Loucy (cell line): Measurements from ENCODE around the gene DUSP16.

Experiments
- H2AFZ ChIP-seq: fragments of 200-600 bp; sonication (generic); 2 replicates; pipeline ENCODE4 v1.6.0; 2016; ENCODE audit warnings: antibody characterized with exemption, mild to moderate bottlenecking, low read length, moderate library complexity
- H3F3A ChIP-seq: fragments of 200-600 bp; 2 replicates; pipeline ENCODE4 v1.6.0; 2016; ENCODE audit warnings: antibody characterized with exemption, low read depth, mild to moderate bottlenecking
- H3K27me3 ChIP-seq: fragments of 200-600 bp; sonication (generic); 2 replicates; pipeline ENCODE4 v1.6.1; 2014; ENCODE audit warnings: low read length, mild to moderate bottlenecking; ENCODE audit not compliant: insufficient read depth, poor library complexity, severe bottlenecking
- H3K36me3 ChIP-seq: fragments of 200-600 bp; sonication (generic); 2 replicates; pipeline ENCODE4 v1.6.1; 2016; ENCODE audit warnings: low read length; ENCODE audit not compliant: insufficient read depth
- H3K4me1 ChIP-seq: fragments of 200-600 bp; sonication (generic); 2 replicates; pipeline ENCODE4 v1.5.1; 2014; ENCODE audit warnings: low read length, mild to moderate bottlenecking; ENCODE audit not compliant: insufficient read depth, poor library complexity, severe bottlenecking
- H3K4me2 ChIP-seq: fragments of 200-600 bp; sonication (generic); 2 replicates; pipeline ENCODE4 v1.6.0; 2014; ENCODE audit warnings: antibody characterized with exemption, low read length, low read depth, mild to moderate bottlenecking; ENCODE audit not compliant: poor library complexity, severe bottlenecking
- H3K4me3 ChIP-seq: fragments of 200-600 bp; sonication (generic); 2 replicates; pipeline ENCODE4 v1.5.1; 2014; ENCODE audit warnings: low read length, mild to moderate bottlenecking, mixed read lengths; ENCODE audit not compliant: poor library complexity, severe bottlenecking
- H3K79me2 ChIP-seq: fragments of 200-600 bp; sonication (generic); 2 replicates; pipeline ENCODE4 v1.6.1; 2014; ENCODE audit warnings: low read length; ENCODE audit not compliant: insufficient read depth
- H3K9ac ChIP-seq: fragments of 200-600 bp; sonication (generic); 2 replicates; pipeline ENCODE4 v1.6.0; 2014; ENCODE audit warnings: mild to moderate bottlenecking, low read depth, low read length, moderate library complexity; ENCODE audit not compliant: poor library complexity, severe bottlenecking
- H3K9me2 ChIP-seq: fragments of 200-600 bp; sonication (generic); replicated peaks from 2 replicates; pipeline ENCODE4 v1.6.1; 2016; ENCODE audit warnings: low read depth, low read length, mixed read lengths
- H3K9me3 ChIP-seq: fragments of 200-600 bp; sonication (generic); 2 replicates; pipeline ENCODE4 v1.6.1; 2014; ENCODE audit warnings: mild to moderate bottlenecking, antibody characterized with exemption, low read length, low read depth; ENCODE audit not compliant: insufficient read depth
- H4K20me1 ChIP-seq: fragments of 200-600 bp; sonication (generic); 2 replicates; pipeline ENCODE4 v1.6.0; 2014; ENCODE audit warnings: antibody characterized with exemption, low read length, mild to moderate bottlenecking; ENCODE audit not compliant: insufficient read depth, poor library complexity, severe bottlenecking
- EZH2phosphoT487 ChIP-seq: fragments of 200-600 bp; IDR thresholded peaks from 2 replicates; pipeline ENCODE4 v1.6.1; 2018; ENCODE audit warnings: antibody characterized with exemption, mild to moderate bottlenecking, moderate library complexity, borderline replicate concordance
- TF ChIP-seq, protein P1 (sequence below): fragments of 200-600 bp; sonication (generic); conservative IDR thresholded peaks from 2 replicates; pipeline ENCODE4 v1.5.1; 2014; ENCODE audit warnings: mild to moderate bottlenecking, antibody characterized with exemption, low read length

Gene DUSP16

DNA sequence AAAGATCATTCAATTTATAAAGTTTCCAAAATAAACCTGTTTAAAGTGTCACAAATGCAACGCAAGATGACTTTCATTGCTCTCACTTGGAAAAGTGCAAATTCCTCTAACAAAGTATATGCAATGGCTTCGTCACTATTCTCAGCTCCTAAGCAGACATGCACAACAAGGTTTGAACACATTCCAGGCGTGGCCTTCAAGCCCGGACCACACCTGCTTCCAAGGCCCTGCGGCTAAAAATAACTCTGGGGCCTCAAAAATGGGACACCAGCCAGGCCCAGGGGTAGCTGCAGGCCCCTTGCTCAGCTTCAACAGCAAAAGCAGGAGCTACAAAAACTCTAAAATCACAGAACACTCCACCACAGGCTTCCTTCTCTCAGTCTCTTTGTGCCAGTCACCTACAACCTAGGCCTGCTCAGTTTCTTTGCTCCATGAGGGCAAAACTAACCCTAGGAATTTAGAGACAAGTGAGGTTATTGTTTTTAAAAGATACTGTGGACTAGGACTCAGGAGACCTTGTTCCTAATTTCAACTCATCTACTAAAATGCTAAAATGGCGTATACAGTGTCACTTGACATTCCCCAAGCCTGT, 29.3 kb downstream of the DUSP16 start:
- no peak overlapping the region for H2AFZ ChIP-seq
- no peaks in the 10 kb centered on the region for H3K9me2 ChIP-seq
- no peaks in the 10 kb centered on the region for H3K36me3 ChIP-seq
- no peak for TF ChIP-seq EZH2phosphoT487
- TF ChIP-seq, protein P1, sequence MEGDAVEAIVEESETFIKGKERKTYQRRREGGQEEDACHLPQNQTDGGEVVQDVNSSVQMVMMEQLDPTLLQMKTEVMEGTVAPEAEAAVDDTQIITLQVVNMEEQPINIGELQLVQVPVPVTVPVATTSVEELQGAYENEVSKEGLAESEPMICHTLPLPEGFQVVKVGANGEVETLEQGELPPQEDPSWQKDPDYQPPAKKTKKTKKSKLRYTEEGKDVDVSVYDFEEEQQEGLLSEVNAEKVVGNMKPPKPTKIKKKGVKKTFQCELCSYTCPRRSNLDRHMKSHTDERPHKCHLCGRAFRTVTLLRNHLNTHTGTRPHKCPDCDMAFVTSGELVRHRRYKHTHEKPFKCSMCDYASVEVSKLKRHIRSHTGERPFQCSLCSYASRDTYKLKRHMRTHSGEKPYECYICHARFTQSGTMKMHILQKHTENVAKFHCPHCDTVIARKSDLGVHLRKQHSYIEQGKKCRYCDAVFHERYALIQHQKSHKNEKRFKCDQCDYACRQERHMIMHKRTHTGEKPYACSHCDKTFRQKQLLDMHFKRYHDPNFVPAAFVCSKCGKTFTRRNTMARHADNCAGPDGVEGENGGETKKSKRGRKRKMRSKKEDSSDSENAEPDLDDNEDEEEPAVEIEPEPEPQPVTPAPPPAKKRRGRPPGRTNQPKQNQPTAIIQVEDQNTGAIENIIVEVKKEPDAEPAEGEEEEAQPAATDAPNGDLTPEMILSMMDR = no peak
- no peaks in the 10 kb centered on the region for H3K79me2 ChIP-seq
- no peaks in the 10 kb centered on the region for H3F3A ChIP-seq
- H4K20me1 ChIP-seq = no peaks in the 10 kb centered on the region
- H3K9me3 ChIP-seq = no peaks in the 10 kb centered on the region
- no peak overlapping the region for H3K4me3 ChIP-seq
- no peaks in the 10 kb centered on the region for H3K27me3 ChIP-seq
- no peak overlapping the region for H3K4me2 ChIP-seq
- no peaks in the 10 kb centered on the region for H3K4me1 ChIP-seq
- no peak overlapping the region for H3K9ac ChIP-seq

GRCh38 chr12:12531194-12531593, 31.5 kb downstream of the DUSP16 start:
- no peak overlapping the region for H3K4me3 ChIP-seq
- no peak overlapping the region for H2AFZ ChIP-seq
- no peaks in the 10 kb centered on the region for H3K79me2 ChIP-seq
- no peaks in the 10 kb centered on the region for H3K4me1 ChIP-seq
- H3K36me3 ChIP-seq = no peaks in the 10 kb centered on the region
- no peaks in the 10 kb centered on the region for H3F3A ChIP-seq
- H3K9ac ChIP-seq = no peak overlapping the region
- no peak overlapping the region for H3K4me2 ChIP-seq
- TF ChIP-seq EZH2phosphoT487 = no peak
- TF ChIP-seq, protein P1 = no peak
- H3K9me2 ChIP-seq = no peaks in the 10 kb centered on the region
- H3K9me3 ChIP-seq = no peaks in the 10 kb centered on the region
- H3K27me3 ChIP-seq = no peaks in the 10 kb centered on the region
- H4K20me1 ChIP-seq = no peaks in the 10 kb centered on the region

DNA sequence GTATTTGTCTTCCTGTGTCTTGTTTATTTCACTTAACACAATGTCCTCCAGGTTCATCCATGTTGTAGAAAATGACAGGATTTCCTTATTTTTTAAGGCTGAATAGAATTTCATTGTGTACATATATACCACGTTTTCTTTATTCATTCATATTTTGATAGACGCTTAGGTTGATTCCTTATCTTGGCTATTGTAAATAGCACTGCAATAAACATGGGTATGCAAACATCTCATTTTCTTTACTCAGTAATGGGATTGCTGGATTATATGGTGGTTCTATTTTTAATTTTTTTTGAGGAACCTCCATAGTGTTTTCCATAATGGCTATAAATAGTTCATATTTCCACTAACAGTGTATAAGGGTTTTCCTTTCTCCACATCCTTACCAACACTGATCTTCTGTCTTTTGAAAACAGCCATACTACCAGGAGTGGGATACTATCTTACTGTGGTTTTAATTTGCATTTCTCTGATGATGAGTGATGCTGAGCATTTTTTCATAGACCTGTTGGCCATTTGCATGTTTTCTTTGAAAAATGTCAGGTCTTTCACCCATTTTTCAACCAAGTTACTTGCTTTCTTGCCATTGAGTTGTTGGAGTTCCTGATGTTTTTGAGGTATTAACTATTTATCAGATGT, 32.8 kb downstream of the DUSP16 start:
- H3K4me3 ChIP-seq = no peak overlapping the region
- no peak overlapping the region for H3K9ac ChIP-seq
- H3F3A ChIP-seq = no peaks in the 10 kb centered on the region
- H3K4me2 ChIP-seq = no peak overlapping the region
- H3K27me3 ChIP-seq = no peaks in the 10 kb centered on the region
- no peaks in the 10 kb centered on the region for H3K9me2 ChIP-seq
- H3K79me2 ChIP-seq = no peaks in the 10 kb centered on the region
- no peak overlapping the region for H2AFZ ChIP-seq
- H3K4me1 ChIP-seq = no peaks in the 10 kb centered on the region
- H3K9me3 ChIP-seq = no peaks in the 10 kb centered on the region
- H4K20me1 ChIP-seq = no peaks in the 10 kb centered on the region
- no peaks in the 10 kb centered on the region for H3K36me3 ChIP-seq
- TF ChIP-seq, protein P1 = no peak
- TF ChIP-seq EZH2phosphoT487 = no peak
